Neural progenitor cell (in vitro differentiated cells): ENCODE results near the gene OR2J1. TPM values are rescaled to one million over a fixed set of nuclear protein-coding genes. Genes with fewer than 3 reads are reported as not detected.

Source experiments
- DNase-seq: peaks from one replicate; pipeline ENCODE4 v3.0.0-alpha.2; 2016; ENCODE audit warnings: low spot score
- H2AFZ ChIP-seq: fragments of 200-600 bp; sonication (generic); replicated peaks from 2 replicates; pipeline ENCODE4 v1.6.1; 2016; ENCODE audit warnings: antibody characterized with exemption
- H3F3A ChIP-seq: fragments of 200-600 bp; sonication (generic); 2 replicates; pipeline ENCODE4 v1.6.1; 2016; ENCODE audit warnings: antibody characterized with exemption, low read depth
- H3K27ac ChIP-seq: fragments of 200-600 bp; sonication (generic); 2 replicates; pipeline ENCODE4 v1.5.1; 2016; ENCODE audit warnings: mild to moderate bottlenecking
- H3K27me3 ChIP-seq: fragments of 200-600 bp; sonication (generic); 2 replicates; pipeline ENCODE4 v1.6.1; 2016; ENCODE audit warnings: mild to moderate bottlenecking, moderate library complexity
- H3K36me3 ChIP-seq: fragments of 200-600 bp; sonication (generic); 2 replicates; pipeline ENCODE4 v1.5.1; 2016
- H3K4me1 ChIP-seq: fragments of 200-600 bp; sonication (generic); 2 replicates; pipeline ENCODE4 v1.6.1; 2016; ENCODE audit warnings: mixed run types
- H3K4me2 ChIP-seq: fragments of 200-600 bp; sonication (generic); 2 replicates; pipeline ENCODE4 v1.6.1; 2016
- H3K4me3 ChIP-seq: fragments of 200-600 bp; sonication (generic); 2 replicates; pipeline ENCODE4 v1.5.1; 2016
- H3K79me2 ChIP-seq: fragments of 200-600 bp; sonication (generic); 2 replicates; pipeline ENCODE4 v1.6.1; 2016; ENCODE audit warnings: low read depth
- H3K9ac ChIP-seq: fragments of 200-600 bp; sonication (generic); 2 replicates; pipeline ENCODE4 v1.6.1; 2016
- H3K9me3 ChIP-seq: fragments of 200-600 bp; sonication (generic); 2 replicates; pipeline ENCODE4 v1.5.1; 2016; ENCODE audit warnings: low read depth
- H4K20me1 ChIP-seq: fragments of 200-600 bp; sonication (generic); 2 replicates; pipeline ENCODE4 v1.6.1; 2016; ENCODE audit warnings: low read depth
- H3K27ac Mint-ChIP-seq: 3 replicates; pipeline ENCODE4 v1.8.0; 2021; ENCODE audit warnings: mixed read lengths
- H3K27me3 Mint-ChIP-seq: 2 replicates; pipeline ENCODE4 v1.8.0; 2022; ENCODE audit warnings: low read depth, mild to moderate bottlenecking, inconsistent platforms, moderate library complexity, mixed read lengths; ENCODE audit not compliant: insufficient read depth
- H3K36me3 Mint-ChIP-seq: 3 replicates; pipeline ENCODE4 v1.8.0; 2021; ENCODE audit warnings: mixed read lengths
- H3K4me1 Mint-ChIP-seq: 3 replicates; pipeline ENCODE4 v1.8.0; 2021; ENCODE audit warnings: mixed read lengths
- H3K4me3 Mint-ChIP-seq: 3 replicates; pipeline ENCODE4 v1.8.0; 2021; ENCODE audit warnings: mild to moderate bottlenecking, moderate library complexity, mixed read lengths
- H3K9me3 Mint-ChIP-seq: 3 replicates; pipeline ENCODE4 v1.8.0; 2020; ENCODE audit warnings: mixed read lengths
- EZH2 ChIP-seq: fragments of 200-600 bp; sonication (generic); IDR thresholded peaks from 2 replicates; pipeline ENCODE4 v1.6.1; 2017; ENCODE audit warnings: antibody characterized with exemption, mild to moderate bottlenecking, moderate library complexity
- EZH2phosphoT487 ChIP-seq: fragments of 200-600 bp; sonication (generic); IDR thresholded peaks from 2 replicates; pipeline ENCODE4 v1.6.1; 2017; ENCODE audit warnings: antibody characterized with exemption
- total RNA-seq: library from RNA; depleted of rRNA; stranded (reverse); fragments of >200 nt; gene quantifications from 2 replicates; pipeline ENCODE4 v1.2.3, GENCODE V29; 2015; ENCODE audit warnings: low replicate concordance
- TF ChIP-seq, protein P1 (sequence below): fragments of 200-600 bp; sonication (generic); IDR thresholded peaks from 2 replicates; pipeline ENCODE4 v1.5.1; 2017; ENCODE audit warnings: antibody characterized with exemption, mild to moderate bottlenecking

Gene OR2J1
- total RNA-seq, 1 donor from 2014 or later = not detected

DNA sequence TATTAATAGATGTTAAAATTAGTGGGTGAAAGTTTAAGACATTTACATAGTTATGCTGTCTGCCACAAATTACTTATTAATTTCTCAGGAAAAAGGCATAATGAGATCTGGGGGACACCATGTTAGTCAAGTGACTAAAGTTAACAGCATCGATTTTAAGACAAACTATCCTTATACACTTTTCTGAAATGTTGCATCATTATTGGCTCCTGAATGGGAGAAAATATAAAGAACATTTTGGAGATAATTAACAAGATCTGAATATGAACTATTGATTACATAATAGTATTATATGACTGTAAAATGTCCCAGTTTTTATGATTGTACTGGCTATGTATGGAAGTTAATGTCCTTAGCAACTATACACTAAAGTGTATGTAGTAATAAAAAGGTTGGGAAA lies 20.1 kb upstream of the OR2J1 start:
- no peaks in the 10 kb centered on the region for H3K79me2 ChIP-seq
- no peak for TF ChIP-seq EZH2
- TF ChIP-seq, protein P1, sequence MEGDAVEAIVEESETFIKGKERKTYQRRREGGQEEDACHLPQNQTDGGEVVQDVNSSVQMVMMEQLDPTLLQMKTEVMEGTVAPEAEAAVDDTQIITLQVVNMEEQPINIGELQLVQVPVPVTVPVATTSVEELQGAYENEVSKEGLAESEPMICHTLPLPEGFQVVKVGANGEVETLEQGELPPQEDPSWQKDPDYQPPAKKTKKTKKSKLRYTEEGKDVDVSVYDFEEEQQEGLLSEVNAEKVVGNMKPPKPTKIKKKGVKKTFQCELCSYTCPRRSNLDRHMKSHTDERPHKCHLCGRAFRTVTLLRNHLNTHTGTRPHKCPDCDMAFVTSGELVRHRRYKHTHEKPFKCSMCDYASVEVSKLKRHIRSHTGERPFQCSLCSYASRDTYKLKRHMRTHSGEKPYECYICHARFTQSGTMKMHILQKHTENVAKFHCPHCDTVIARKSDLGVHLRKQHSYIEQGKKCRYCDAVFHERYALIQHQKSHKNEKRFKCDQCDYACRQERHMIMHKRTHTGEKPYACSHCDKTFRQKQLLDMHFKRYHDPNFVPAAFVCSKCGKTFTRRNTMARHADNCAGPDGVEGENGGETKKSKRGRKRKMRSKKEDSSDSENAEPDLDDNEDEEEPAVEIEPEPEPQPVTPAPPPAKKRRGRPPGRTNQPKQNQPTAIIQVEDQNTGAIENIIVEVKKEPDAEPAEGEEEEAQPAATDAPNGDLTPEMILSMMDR = no peak
- TF ChIP-seq EZH2phosphoT487 = no peak
- H3K4me2 ChIP-seq = no peak overlapping the region
- Mint-ChIP-seq H3K9me3 (no peaks in the 10 kb centered on the region), H3K36me3 (no peaks in the 10 kb centered on the region), H3K4me3 (no peak overlapping the region), H3K27me3 (no peaks in the 10 kb centered on the region), H3K4me1 (no peaks in the 10 kb centered on the region), H3K27ac (no peak overlapping the region)
- no peak overlapping the region for H3K27ac ChIP-seq
- no peaks in the 10 kb centered on the region for H3K9me3 ChIP-seq
- no peaks in the 10 kb centered on the region for H3K36me3 ChIP-seq
- no peaks in the 10 kb centered on the region for H3F3A ChIP-seq
- no peak overlapping the region for H3K4me3 ChIP-seq
- no peak overlapping the region for H3K9ac ChIP-seq
- H3K27me3 ChIP-seq = peaks cover 8% of the 10 kb centered on the region
- H4K20me1 ChIP-seq = no peaks in the 10 kb centered on the region
- no peak for DNase-seq
- no peaks in the 10 kb centered on the region for H3K4me1 ChIP-seq
- no peak overlapping the region for H2AFZ ChIP-seq

DNA sequence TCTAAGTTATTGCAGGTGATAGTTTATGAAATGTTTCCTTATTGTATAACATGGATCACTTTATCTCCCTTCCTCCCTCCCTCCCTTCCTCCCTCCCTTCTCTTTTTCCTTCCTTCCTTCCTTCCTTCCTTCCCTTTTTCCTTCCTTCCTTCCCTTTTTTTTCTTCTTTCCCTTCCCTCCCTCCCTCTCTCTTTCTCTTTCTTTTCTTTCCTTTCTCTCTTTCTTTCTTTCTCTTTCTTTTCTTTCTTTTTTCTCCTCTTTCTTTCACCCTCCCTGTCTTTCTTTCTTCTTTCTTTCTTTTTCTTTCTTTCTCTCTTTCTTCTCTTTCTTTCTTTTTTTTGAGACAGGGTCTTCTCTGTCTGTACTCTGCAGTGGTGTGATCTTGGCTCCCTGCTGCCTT lies 18.0 kb upstream of the OR2J1 start:
- Histone ChIP-seq H3K36me3 (no peaks in the 10 kb centered on the region), H3K9me3 (no peaks in the 10 kb centered on the region), H3K4me1 (no peaks in the 10 kb centered on the region), H3K4me2 (no peak overlapping the region), H3K79me2 (no peaks in the 10 kb centered on the region), H4K20me1 (no peaks in the 10 kb centered on the region), H3K27me3 (no peaks in the 10 kb centered on the region), H3K27ac (no peak overlapping the region), H3K4me3 (no peak overlapping the region), H3F3A (no peaks in the 10 kb centered on the region), H3K9ac (no peak overlapping the region), H2AFZ (no peak overlapping the region)
- DNase-seq = no peak
- H3K9me3 Mint-ChIP-seq = no peaks in the 10 kb centered on the region
- H3K4me1 Mint-ChIP-seq = no peaks in the 10 kb centered on the region
- TF ChIP-seq EZH2phosphoT487 (no peak), EZH2 (no peak)
- TF ChIP-seq, protein P1 = no peak
- H3K27ac Mint-ChIP-seq = no peak overlapping the region
- H3K4me3 Mint-ChIP-seq = no peak overlapping the region
- no peaks in the 10 kb centered on the region for H3K36me3 Mint-ChIP-seq
- no peaks in the 10 kb centered on the region for H3K27me3 Mint-ChIP-seq

DNA sequence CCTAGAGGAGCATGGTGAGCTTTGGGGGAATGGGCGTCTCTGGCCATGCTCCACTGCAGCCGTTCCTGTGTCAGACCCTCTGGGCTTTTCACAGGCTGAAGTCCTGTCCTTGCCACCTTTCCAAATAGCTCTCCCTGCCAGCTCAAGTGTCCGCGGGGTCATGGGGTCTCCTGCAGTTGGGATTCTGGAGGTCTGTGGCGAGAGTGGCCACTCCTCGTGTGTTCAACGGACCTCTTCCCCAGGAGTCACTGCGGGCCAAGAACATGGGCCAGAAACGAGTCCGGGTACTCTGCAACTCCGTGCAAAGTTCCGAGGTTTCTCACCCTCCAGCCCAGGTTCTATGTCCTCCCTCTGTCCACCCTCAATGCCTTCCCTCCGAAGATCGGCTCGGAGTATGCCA lies 16.8 kb upstream of the OR2J1 start:
- no peaks in the 10 kb centered on the region for H3K36me3 Mint-ChIP-seq
- H3K36me3 ChIP-seq = no peaks in the 10 kb centered on the region
- no peak overlapping the region for H3K9ac ChIP-seq
- H4K20me1 ChIP-seq = no peaks in the 10 kb centered on the region
- H3K9me3 Mint-ChIP-seq = no peaks in the 10 kb centered on the region
- no peaks in the 10 kb centered on the region for H3K79me2 ChIP-seq
- no peaks in the 10 kb centered on the region for H3K4me1 Mint-ChIP-seq
- H3K4me3 ChIP-seq = no peak overlapping the region
- H3K27ac Mint-ChIP-seq = no peak overlapping the region
- no peak overlapping the region for H3K4me2 ChIP-seq
- H3K27me3 ChIP-seq = no peaks in the 10 kb centered on the region
- DNase-seq = no peak
- H3K27ac ChIP-seq = no peak overlapping the region
- TF ChIP-seq EZH2phosphoT487 = no peak
- TF ChIP-seq, protein P1 = no peak
- no peak for TF ChIP-seq EZH2
- no peaks in the 10 kb centered on the region for H3F3A ChIP-seq
- no peak overlapping the region for H3K4me3 Mint-ChIP-seq
- H2AFZ ChIP-seq = no peak overlapping the region
- no peaks in the 10 kb centered on the region for H3K9me3 ChIP-seq
- no peaks in the 10 kb centered on the region for H3K4me1 ChIP-seq
- no peaks in the 10 kb centered on the region for H3K27me3 Mint-ChIP-seq

DNA sequence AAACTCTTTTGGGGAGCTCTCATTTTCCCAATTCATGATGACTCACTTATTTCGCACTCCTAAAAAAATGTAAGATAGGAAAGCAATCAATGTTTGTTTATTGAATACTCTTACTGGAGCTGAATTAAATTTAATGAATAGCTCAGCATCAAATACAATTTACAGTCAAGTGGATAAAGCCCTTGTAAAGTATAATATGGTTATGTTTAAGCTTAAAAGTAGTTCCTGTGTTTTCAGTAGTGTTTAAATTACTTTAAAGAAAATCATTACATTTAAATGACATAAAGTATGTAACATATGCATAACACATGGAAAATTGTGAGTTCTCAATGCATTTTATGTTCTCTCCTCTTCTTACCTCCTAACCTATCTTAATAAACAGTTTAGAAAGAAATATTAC lies 12.1 kb upstream of the OR2J1 start, which contains the start of gene OR2B3:
OR2B3 (minus strand) TSS at position 101 of the 400 bp plus-strand sequence; CDS start at position 36, 65 bp downstream.
- H3K4me3 ChIP-seq = no peak within 1 kb of the TSS
- no peaks in the 10 kb centered on the region for H3K27me3 ChIP-seq
- H3K27ac ChIP-seq = no peak within 1 kb of the TSS
- H3K36me3 ChIP-seq = no peaks in the 10 kb centered on the region
- H3K4me2 ChIP-seq = no peak within 1 kb of the TSS
- no peak within 1 kb of the TSS for H2AFZ ChIP-seq
- no peaks in the 10 kb centered on the region for H3K4me1 Mint-ChIP-seq
- no peaks in the 10 kb centered on the region for H3K4me1 ChIP-seq
- H3F3A ChIP-seq = no peaks in the 10 kb centered on the region
- no peaks in the 10 kb centered on the region for H3K9me3 Mint-ChIP-seq
- no peaks in the 10 kb centered on the region for H3K36me3 Mint-ChIP-seq
- H3K27me3 Mint-ChIP-seq = no peaks in the 10 kb centered on the region
- H4K20me1 ChIP-seq = no peaks in the 10 kb centered on the region
- no peak within 1 kb of the TSS for H3K27ac Mint-ChIP-seq
- TF ChIP-seq EZH2phosphoT487 = no peak
- no peak for TF ChIP-seq EZH2
- TF ChIP-seq, protein P1 = no peak
- H3K79me2 ChIP-seq = no peaks in the 10 kb centered on the region
- DNase-seq = no peak
- H3K9ac ChIP-seq = no peak within 1 kb of the TSS
- no peak within 1 kb of the TSS for H3K4me3 Mint-ChIP-seq
- H3K9me3 ChIP-seq = no peaks in the 10 kb centered on the region
